Measurements from ENCODE around the gene COL13A1.

COL13A1 gene

GRCh38 chr10:69791812-69792211 is 9.9 kb upstream of the COL13A1 start:
- WGBS (ENCODE audit: insufficient coverage, insufficient read length): no CpG with 5 or more reads among the region's 5 CpGs
- H3K9me3 ChIP-seq (ENCODE audit: control insufficient read depth, insufficient read depth, low read length): no peaks in the 10 kb centered on the region
- H3K4me3 ChIP-seq (ENCODE audit: low read length): no peak overlapping the region
- no peaks in the 10 kb centered on the region for H3K36me3 ChIP-seq (ENCODE audit: control insufficient read depth, insufficient read depth, low read length)
- no peak overlapping the region for H3K27ac ChIP-seq (ENCODE audit: low read length)
- no peaks in the 10 kb centered on the region for H3K27me3 ChIP-seq (ENCODE audit: control insufficient read depth, insufficient read depth, low read length)
- no peaks in the 10 kb centered on the region for H3K4me1 ChIP-seq (ENCODE audit: control insufficient read depth, insufficient read depth, low read length)
- no peak for DNase-seq (ENCODE audit: low read depth, low spot score)

GRCh38 chr10:69792341-69792740 is 9.4 kb upstream of the COL13A1 start:
- Histone ChIP-seq H3K4me1 (ENCODE audit: control insufficient read depth, insufficient read depth, low read length) (no peaks in the 10 kb centered on the region), H3K27ac (ENCODE audit: low read length) (no peak overlapping the region), H3K36me3 (ENCODE audit: control insufficient read depth, insufficient read depth, low read length) (no peaks in the 10 kb centered on the region), H3K27me3 (ENCODE audit: control insufficient read depth, insufficient read depth, low read length) (no peaks in the 10 kb centered on the region), H3K4me3 (ENCODE audit: low read length) (no peak overlapping the region), H3K9me3 (ENCODE audit: control insufficient read depth, insufficient read depth, low read length) (no peaks in the 10 kb centered on the region)
- no peak for DNase-seq (ENCODE audit: low read depth, low spot score)
- WGBS (ENCODE audit: insufficient coverage, insufficient read length): no CpG with 5 or more reads among the region's 1 CpG

GRCh38 chr10:69794673-69795072 is 7.0 kb upstream of the COL13A1 start:
- no peaks in the 10 kb centered on the region for H3K4me1 ChIP-seq (ENCODE audit: control insufficient read depth, insufficient read depth, low read length)
- no peaks in the 10 kb centered on the region for H3K36me3 ChIP-seq (ENCODE audit: control insufficient read depth, insufficient read depth, low read length)
- H3K27me3 ChIP-seq (ENCODE audit: control insufficient read depth, insufficient read depth, low read length): no peaks in the 10 kb centered on the region
- H3K9me3 ChIP-seq (ENCODE audit: control insufficient read depth, insufficient read depth, low read length): no peaks in the 10 kb centered on the region
- no peak overlapping the region for H3K4me3 ChIP-seq (ENCODE audit: low read length)
- no CpG with 5 or more reads among the region's 1 CpG for WGBS (ENCODE audit: insufficient coverage, insufficient read length)
- H3K27ac ChIP-seq (ENCODE audit: low read length): no peak overlapping the region
- DNase-seq (ENCODE audit: low read depth, low spot score): no peak

GRCh38 chr10:69795242-69795934 is 6.3 kb upstream of the COL13A1 start:
- no CpG with 5 or more reads among the region's 1 CpG for WGBS (ENCODE audit: insufficient coverage, insufficient read length)
- H3K9me3 ChIP-seq (ENCODE audit: control insufficient read depth, insufficient read depth, low read length): no peaks in the 10 kb centered on the region
- H3K27ac ChIP-seq (ENCODE audit: low read length): no peak overlapping the region
- no peaks in the 10 kb centered on the region for H3K27me3 ChIP-seq (ENCODE audit: control insufficient read depth, insufficient read depth, low read length)
- no peaks in the 10 kb centered on the region for H3K4me1 ChIP-seq (ENCODE audit: control insufficient read depth, insufficient read depth, low read length)
- H3K36me3 ChIP-seq (ENCODE audit: control insufficient read depth, insufficient read depth, low read length): no peaks in the 10 kb centered on the region
- DNase-seq (ENCODE audit: low read depth, low spot score): no peak
- no peak overlapping the region for H3K4me3 ChIP-seq (ENCODE audit: low read length)

GRCh38 chr10:69797959-69798358 is 3.7 kb upstream of the COL13A1 start:
- no peak overlapping the region for H3K27ac ChIP-seq (ENCODE audit: low read length)
- no peaks in the 10 kb centered on the region; the same call in 1 of the 2 replicates for H3K4me1 ChIP-seq (ENCODE audit: control insufficient read depth, insufficient read depth, low read length)
- H3K9me3 ChIP-seq (ENCODE audit: control insufficient read depth, insufficient read depth, low read length): no peaks in the 10 kb centered on the region
- DNase-seq (ENCODE audit: low read depth, low spot score): no peak
- no peaks in the 10 kb centered on the region for H3K36me3 ChIP-seq (ENCODE audit: control insufficient read depth, insufficient read depth, low read length)
- WGBS (ENCODE audit: insufficient coverage, insufficient read length): no CpG with 5 or more reads among the region's 7 CpGs
- H3K4me3 ChIP-seq (ENCODE audit: low read length): no peak overlapping the region
- no peaks in the 10 kb centered on the region; the same call in 1 of the 2 replicates for H3K27me3 ChIP-seq (ENCODE audit: control insufficient read depth, insufficient read depth, low read length)

- Histone ChIP-seq H3K36me3 (ENCODE audit: control insufficient read depth, insufficient read depth, low read length) (no peaks in the 10 kb centered on the region), H3K9me3 (ENCODE audit: control insufficient read depth, insufficient read depth, low read length) (no peaks in the 10 kb centered on the region), H3K27ac (ENCODE audit: low read length) (no peak overlapping the region), H3K4me3 (ENCODE audit: low read length) (no peak overlapping the region), H3K4me1 (ENCODE audit: control insufficient read depth, insufficient read depth, low read length) (peaks cover 5% of the 10 kb centered on the region), H3K27me3 (ENCODE audit: control insufficient read depth, insufficient read depth, low read length) (peaks cover 6% of the 10 kb centered on the region; the same call in 1 of the 2 replicates)
- WGBS (ENCODE audit: insufficient coverage, insufficient read length): no CpG with 5 or more reads among the region's 3 CpGs
- no peak for DNase-seq (ENCODE audit: low read depth, low spot score)
Observed at GRCh38 chr10:69800109-69800508, 1.6 kb upstream of the COL13A1 start.

GRCh38 chr10:69800665-69801064 is 1.0 kb upstream of the COL13A1 start:
- no peak overlapping the region for H3K27ac ChIP-seq (ENCODE audit: low read length)
- no peak for DNase-seq (ENCODE audit: low read depth, low spot score)
- peaks cover 6% of the 10 kb centered on the region; the same call in 1 of the 2 replicates for H3K27me3 ChIP-seq (ENCODE audit: control insufficient read depth, insufficient read depth, low read length)
- no peaks in the 10 kb centered on the region for H3K9me3 ChIP-seq (ENCODE audit: control insufficient read depth, insufficient read depth, low read length)
- H3K4me1 ChIP-seq (ENCODE audit: control insufficient read depth, insufficient read depth, low read length): peaks cover 5% of the 10 kb centered on the region
- no peak overlapping the region for H3K4me3 ChIP-seq (ENCODE audit: low read length)
- no peaks in the 10 kb centered on the region for H3K36me3 ChIP-seq (ENCODE audit: control insufficient read depth, insufficient read depth, low read length)
- no CpG with 5 or more reads among the region's 2 CpGs for WGBS (ENCODE audit: insufficient coverage, insufficient read length)

GRCh38 chr10:69801094-69801433 is 642 bp upstream of the COL13A1 start:
- Histone ChIP-seq H3K36me3 (ENCODE audit: control insufficient read depth, insufficient read depth, low read length) (no peaks in the 10 kb centered on the region), H3K4me1 (ENCODE audit: control insufficient read depth, insufficient read depth, low read length) (peaks cover 7% of the 10 kb centered on the region), H3K27me3 (ENCODE audit: control insufficient read depth, insufficient read depth, low read length) (peaks cover 6% of the 10 kb centered on the region; the same call in 1 of the 2 replicates), H3K9me3 (ENCODE audit: control insufficient read depth, insufficient read depth, low read length) (no peaks in the 10 kb centered on the region), H3K4me3 (ENCODE audit: low read length) (peak overlapping the region; percentile 61; the same call in 1 of the 2 replicates), H3K27ac (ENCODE audit: low read length) (no peak overlapping the region)
- WGBS (ENCODE audit: insufficient coverage, insufficient read length): no CpG with 5 or more reads among the region's 8 CpGs
- peak; percentile 73 for DNase-seq (ENCODE audit: low read depth, low spot score)

- DNase-seq (ENCODE audit: low read depth, low spot score): no peak
- Histone ChIP-seq H3K9me3 (ENCODE audit: control insufficient read depth, insufficient read depth, low read length) (no peaks in the 10 kb centered on the region), H3K27me3 (ENCODE audit: control insufficient read depth, insufficient read depth, low read length) (peaks cover 6% of the 10 kb centered on the region; the same call in 1 of the 2 replicates), H3K4me1 (ENCODE audit: control insufficient read depth, insufficient read depth, low read length) (peaks cover 8% of the 10 kb centered on the region), H3K27ac (ENCODE audit: low read length) (no peak overlapping the region), H3K4me3 (ENCODE audit: low read length) (peak overlapping the region; percentile 61), H3K36me3 (ENCODE audit: control insufficient read depth, insufficient read depth, low read length) (no peaks in the 10 kb centered on the region)
- WGBS (ENCODE audit: insufficient coverage, insufficient read length): no CpG with 5 or more reads among the region's 80 CpGs
Observed at GRCh38 chr10:69802424-69803161, 887 bp downstream of the COL13A1 start.

- peaks cover 8% of the 10 kb centered on the region for H3K4me1 ChIP-seq (ENCODE audit: control insufficient read depth, insufficient read depth, low read length)
- DNase-seq (ENCODE audit: low read depth, low spot score): no peak
- H3K36me3 ChIP-seq (ENCODE audit: control insufficient read depth, insufficient read depth, low read length): no peaks in the 10 kb centered on the region
- no CpG with 5 or more reads among the region's 7 CpGs for WGBS (ENCODE audit: insufficient coverage, insufficient read length)
- peaks cover 6% of the 10 kb centered on the region; the same call in 1 of the 2 replicates for H3K27me3 ChIP-seq (ENCODE audit: control insufficient read depth, insufficient read depth, low read length)
- H3K27ac ChIP-seq (ENCODE audit: low read length): no peak overlapping the region
- H3K4me3 ChIP-seq (ENCODE audit: low read length): no peak overlapping the region
- no peaks in the 10 kb centered on the region for H3K9me3 ChIP-seq (ENCODE audit: control insufficient read depth, insufficient read depth, low read length)
Observed at GRCh38 chr10:69803809-69804208, 2.1 kb downstream of the COL13A1 start.

Data from iPS DF 6.9 (cell line).